Choroid plexus epithelial cell (primary cell): ENCODE results near the gene MARCHF4.
A peak's percentile ranks its signal among the peaks of the same experiment; 100 is the strongest.

Experiments used
- DNase-seq: peaks from one replicate; pipeline ENCODE4 v3.0.0-alpha.2; 2010; ENCODE audit warnings: low read depth
- H3K4me3 ChIP-seq: 2 replicates; pipeline ENCODE4 v1.5.1; 2011; ENCODE audit warnings: low read depth, mild to moderate bottlenecking, control low read depth, low read length, moderate library complexity
- TF ChIP-seq, protein P1 (sequence below): conservative IDR thresholded peaks from 2 replicates; pipeline ENCODE4 v1.5.1; 2011; ENCODE audit warnings: low read depth, mild to moderate bottlenecking, control low read depth, inconsistent platforms, low read length, moderate library complexity

Gene MARCHF4

DNA sequence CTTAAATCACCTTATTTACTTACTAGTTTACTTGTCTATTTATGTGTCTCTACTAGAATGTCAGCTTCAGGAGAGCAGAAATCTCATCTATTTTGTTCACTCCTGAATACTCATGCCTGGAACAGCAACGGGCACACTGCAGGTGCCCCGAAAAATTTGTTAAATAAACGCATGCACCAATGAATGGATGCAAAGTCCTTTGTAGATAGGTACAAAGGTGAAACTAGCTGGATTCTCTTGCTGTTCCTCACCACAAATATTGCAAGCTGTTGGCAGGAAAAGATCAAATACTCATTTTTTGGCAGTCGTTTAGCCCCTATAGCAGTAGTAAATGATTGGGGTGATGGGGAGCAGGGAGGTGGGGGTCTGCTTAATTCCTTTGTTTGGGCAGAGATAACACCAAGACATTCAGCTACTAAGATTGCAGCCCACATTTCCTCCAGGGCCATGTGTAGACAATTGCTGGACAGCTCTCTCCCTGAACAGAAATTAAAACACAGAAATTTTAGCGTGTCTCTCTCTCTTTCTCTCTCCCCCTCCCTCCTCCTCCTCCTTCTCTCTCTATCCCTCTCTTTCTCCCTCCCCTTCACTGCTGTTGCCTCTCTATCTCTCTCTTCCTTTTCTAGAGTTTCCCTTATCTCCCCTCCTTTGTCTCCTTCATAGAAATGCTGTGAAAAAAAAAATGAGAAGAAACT, 5.4 kb downstream of the MARCHF4 start:
- peak; percentile 45 for DNase-seq
- H3K4me3 ChIP-seq: no peak overlapping the region

GRCh38 chr2:216365518-216365917, 6.8 kb downstream of the MARCHF4 start:
- no peak overlapping the region for H3K4me3 ChIP-seq
- DNase-seq: no peak
- TF ChIP-seq, protein P1, sequence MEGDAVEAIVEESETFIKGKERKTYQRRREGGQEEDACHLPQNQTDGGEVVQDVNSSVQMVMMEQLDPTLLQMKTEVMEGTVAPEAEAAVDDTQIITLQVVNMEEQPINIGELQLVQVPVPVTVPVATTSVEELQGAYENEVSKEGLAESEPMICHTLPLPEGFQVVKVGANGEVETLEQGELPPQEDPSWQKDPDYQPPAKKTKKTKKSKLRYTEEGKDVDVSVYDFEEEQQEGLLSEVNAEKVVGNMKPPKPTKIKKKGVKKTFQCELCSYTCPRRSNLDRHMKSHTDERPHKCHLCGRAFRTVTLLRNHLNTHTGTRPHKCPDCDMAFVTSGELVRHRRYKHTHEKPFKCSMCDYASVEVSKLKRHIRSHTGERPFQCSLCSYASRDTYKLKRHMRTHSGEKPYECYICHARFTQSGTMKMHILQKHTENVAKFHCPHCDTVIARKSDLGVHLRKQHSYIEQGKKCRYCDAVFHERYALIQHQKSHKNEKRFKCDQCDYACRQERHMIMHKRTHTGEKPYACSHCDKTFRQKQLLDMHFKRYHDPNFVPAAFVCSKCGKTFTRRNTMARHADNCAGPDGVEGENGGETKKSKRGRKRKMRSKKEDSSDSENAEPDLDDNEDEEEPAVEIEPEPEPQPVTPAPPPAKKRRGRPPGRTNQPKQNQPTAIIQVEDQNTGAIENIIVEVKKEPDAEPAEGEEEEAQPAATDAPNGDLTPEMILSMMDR: no peak

More for the DNA sequence above, 5.4 kb downstream of the MARCHF4 start:
- TF ChIP-seq, protein P1: no peak

DNA sequence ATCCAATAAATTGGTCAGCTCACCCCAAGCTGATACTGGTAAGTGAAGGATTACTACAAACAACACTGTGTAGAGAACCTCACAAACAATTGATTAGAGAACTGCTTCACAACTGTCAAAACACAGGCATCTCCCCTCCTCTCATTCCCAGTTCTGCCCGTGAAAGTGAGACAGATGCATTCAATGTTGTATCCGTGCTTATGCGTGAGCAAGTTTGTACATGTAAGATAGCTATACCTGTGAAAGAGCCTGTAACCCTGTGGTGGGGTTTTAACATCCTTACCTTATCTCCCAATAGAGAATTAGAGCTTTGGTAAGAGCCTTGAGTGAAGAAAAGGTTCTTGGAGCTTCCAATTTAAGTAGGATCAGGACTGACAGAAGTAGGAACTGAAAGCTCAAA, 9.1 kb downstream of the MARCHF4 start:
- H3K4me3 ChIP-seq: no peak overlapping the region
- DNase-seq: no peak
- TF ChIP-seq, protein P1: no peak

GRCh38 chr2:216362730-216363129, 9.6 kb downstream of the MARCHF4 start:
- peak; percentile 85 for DNase-seq
- H3K4me3 ChIP-seq: no peak overlapping the region
- TF ChIP-seq, protein P1: no peak

DNA sequence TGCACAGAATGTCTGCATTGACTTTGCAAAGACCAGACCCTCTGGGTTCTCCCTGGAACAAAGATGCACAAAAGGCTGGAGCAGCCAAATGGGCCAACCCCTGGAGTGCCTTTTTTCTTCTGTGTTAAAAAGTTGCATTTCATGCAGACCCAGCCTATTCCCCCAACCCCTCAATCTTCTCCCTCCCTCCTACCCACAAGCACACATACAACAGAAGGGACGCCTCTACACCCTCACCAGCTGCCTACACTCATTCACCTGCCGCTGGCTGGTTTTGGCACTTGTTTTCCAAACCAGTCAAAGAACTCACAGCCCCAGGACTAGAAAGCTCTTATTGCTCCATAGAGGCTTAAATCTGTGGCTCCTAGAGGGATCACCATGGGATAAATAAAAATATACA, 16.6 kb downstream of the MARCHF4 start:
- TF ChIP-seq, protein P1: no peak
- no peak for DNase-seq
- H3K4me3 ChIP-seq: no peak overlapping the region

GRCh38 chr2:216354306-216354705, 18.0 kb downstream of the MARCHF4 start:
- DNase-seq: peak; percentile 47
- TF ChIP-seq, protein P1: no peak

DNA sequence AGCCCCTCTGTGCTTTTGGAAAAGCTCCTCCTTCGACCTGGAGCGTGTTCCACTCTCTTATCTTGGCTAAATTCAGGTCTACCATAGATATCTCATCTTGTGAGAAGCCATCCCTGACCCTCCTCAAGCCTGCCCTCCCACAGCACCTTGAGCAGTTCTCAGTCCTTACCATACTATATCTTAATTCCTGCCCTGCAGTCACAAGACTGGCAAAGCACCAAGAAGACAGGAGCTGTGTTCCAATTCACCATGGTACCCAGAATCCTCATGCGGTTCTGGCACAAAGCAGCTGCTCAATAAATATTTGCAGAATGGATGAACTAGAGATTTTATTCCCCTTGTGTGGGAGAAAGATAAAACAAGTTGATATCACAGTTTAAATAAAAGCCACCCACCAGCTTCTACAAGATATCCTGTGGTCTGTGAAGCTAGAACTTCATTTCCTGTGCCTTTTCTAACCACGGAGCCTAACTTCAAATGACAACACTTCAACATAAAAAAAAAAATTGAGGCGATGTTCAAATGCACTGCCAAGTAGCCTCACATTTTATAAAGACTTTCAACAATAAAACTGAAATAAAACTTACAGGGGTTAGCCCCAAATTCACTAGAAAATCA, 19.5 kb downstream of the MARCHF4 start:
- TF ChIP-seq, protein P1: no peak
- no peak for DNase-seq
- no peak overlapping the region for H3K4me3 ChIP-seq

More at GRCh38 chr2:216354306-216354705, 18.0 kb downstream of the MARCHF4 start:
- no peak overlapping the region for H3K4me3 ChIP-seq
